ENCODE measurements around the gene OSBPL7.

OSBPL7 gene

GRCh38 chr17:47757386-47757785 is 64.2 kb downstream of the OSBPL7 start:
- DNase-seq: no peak

All from stimulated activated CD4-positive, alpha-beta T cell treated with anti-CD3 and anti-CD28 coated beads, Interleukin-4, amount 100 ng/mL, for 24 hours (primary cell).